B cell (primary cell): ENCODE measurements around the gene PTPN4. TPM values are rescaled to one million over a fixed set of nuclear protein-coding genes. Genes with fewer than 3 reads are reported as not detected.

Experiments used
- ATAC-seq: fragments of 200-7000 bp; cut with Tn5 transposase; one replicate; pipeline ENCODE4 v1.10.0; 2021; ENCODE audit warnings: low read depth, mild to moderate bottlenecking, moderate number of reproducible peaks, moderate library complexity
- CTCF ChIA-PET: fragments of 350-600 bp; sonication (Branson Sonifier 250); formaldehyde crosslinking; loops from one replicate; lab custom pipeline; 2021; ENCODE audit warnings: antibody characterized with exemption, inconsistent platforms; lab: Charles Lee
- POLR2A ChIA-PET: fragments of 350-600 bp; sonication (Branson Sonifier 250); formaldehyde crosslinking; loops from one replicate; lab custom pipeline; 2021; ENCODE audit warnings: antibody characterized with exemption; lab: Charles Lee
- DNase-seq: peaks from one replicate; pipeline ENCODE4 v3.0.0; 2013
- H2AFZ ChIP-seq: 2 replicates; pipeline ENCODE4 v1.6.1; 2012; ENCODE audit warnings: mild to moderate bottlenecking, low read depth, low read length; ENCODE audit not compliant: insufficient read depth, poor library complexity, severe bottlenecking
- H3K27ac ChIP-seq, 2 donors: 1 replicate in 1 of 2; 2 replicates in 1 of 2; pipeline ENCODE4 v1.5.1; 2012 to 2013; ENCODE audit warnings: low read length in 2 of 2, mild to moderate bottlenecking in 2 of 2, moderate library complexity in 1 of 2
- H3K27me3 ChIP-seq, 4 experiments: fragments of 200-600 bp in 1 of 4; sonication (generic) in 1 of 4; replicated peaks in 1 of 4; 1 replicate in 2 of 4; 2 replicates in 2 of 4; pipeline versions ENCODE4 v1.6.1 to v1.7.0; 2013 to 2016; ENCODE audit warnings: low read length in 3 of 4, mild to moderate bottlenecking in 2 of 4, mixed read lengths in 1 of 4, moderate library complexity in 1 of 4; ENCODE audit not compliant: insufficient read depth in 4 of 4, control insufficient read depth in 3 of 4; ENCODE audit errors: control extremely low read depth in 1 of 4
- H3K36me3 ChIP-seq, 2 experiments: replicated peaks in 1 of 2; 1 replicate in 1 of 2; 2 replicates in 1 of 2; pipeline versions ENCODE4 v1.6.1 to v1.7.1; 2013; ENCODE audit warnings: low read length in 1 of 2; ENCODE audit not compliant: insufficient read depth in 2 of 2, control insufficient read depth in 1 of 2; ENCODE audit errors: control extremely low read depth in 1 of 2, extremely low read depth in 1 of 2
- H3K4me1 ChIP-seq, 2 donors: fragments of 200-600 bp in 1 of 2; sonication (generic) in 1 of 2; 1 replicate in 1 of 2; 2 replicates in 1 of 2; pipeline versions ENCODE4 v1.5.1 to v1.6.1; 2013 to 2017; ENCODE audit warnings: low read length in 2 of 2; ENCODE audit not compliant: control insufficient read depth in 2 of 2, insufficient read depth in 2 of 2
- H3K4me2 ChIP-seq: replicated peaks from 2 replicates; pipeline ENCODE3; 2012; ENCODE audit warnings: mild to moderate bottlenecking, low read depth, low read length; ENCODE audit not compliant: poor library complexity, severe bottlenecking
- H3K4me3 ChIP-seq, 5 experiments: fragments of 200-600 bp in 1 of 5; sonication (generic) in 1 of 5; 1 replicate in 3 of 5; 2 replicates in 2 of 5; pipeline versions ENCODE4 v1.5.1 to v1.7.0; 2011 to 2016; ENCODE audit warnings: low read length in 4 of 5, mild to moderate bottlenecking in 4 of 5, low read depth in 2 of 5, control low read depth in 1 of 5, moderate library complexity in 1 of 5; ENCODE audit not compliant: insufficient read depth in 1 of 5; ENCODE audit errors: control extremely low read depth in 1 of 5, extremely low read depth in 1 of 5
- H3K79me2 ChIP-seq: fragments of 200-600 bp; sonication (generic); one replicate; pipeline ENCODE4 v1.6.0; 2016; ENCODE audit warnings: low read length; ENCODE audit not compliant: control insufficient read depth, insufficient read depth
- H3K9ac ChIP-seq: fragments of 200-600 bp; sonication (generic); 2 replicates; pipeline ENCODE4 v1.6.1; 2017; ENCODE audit warnings: mild to moderate bottlenecking, low read length, moderate library complexity
- H3K9me3 ChIP-seq, 3 donors: one replicate each; pipeline versions ENCODE4 v1.6.1 to v1.7.1; 2013; ENCODE audit warnings: low read length in 2 of 3; ENCODE audit not compliant: control insufficient read depth in 2 of 3, insufficient read depth in 1 of 3; ENCODE audit errors: control extremely low read depth in 1 of 3
- H4K20me1 ChIP-seq: 2 replicates; pipeline ENCODE4 v1.6.0; 2012; ENCODE audit warnings: mild to moderate bottlenecking, low read length; ENCODE audit not compliant: insufficient read depth, control insufficient read depth, poor library complexity, severe bottlenecking
- H3K27ac Mint-ChIP-seq: one replicate; pipeline ENCODE4 v1.8.0; 2021; ENCODE audit warnings: mixed read lengths
- H3K27me3 Mint-ChIP-seq: one replicate; pipeline ENCODE4 v1.8.0; 2021; ENCODE audit warnings: mixed read lengths
- H3K4me1 Mint-ChIP-seq: one replicate; pipeline ENCODE4 v1.8.0; 2021; ENCODE audit warnings: mixed read lengths
- H3K4me3 Mint-ChIP-seq: one replicate; pipeline ENCODE4 v1.8.0; 2021; ENCODE audit warnings: mixed read lengths
- H3K9me3 Mint-ChIP-seq: one replicate; pipeline ENCODE4 v1.8.0; 2022; ENCODE audit warnings: mixed read lengths; ENCODE audit not compliant: insufficient read depth
- CTCF ChIP-seq: fragments of 200-600 bp; IDR thresholded peaks from one replicate; pipeline ENCODE4 v1.8.0; 2022; ENCODE audit warnings: antibody characterized with exemption, mild to moderate bottlenecking
- EZH2 ChIP-seq: IDR thresholded peaks from 2 replicates; pipeline ENCODE4 v1.6.1; 2012; ENCODE audit warnings: borderline replicate concordance, low read depth, mild to moderate bottlenecking, moderate library complexity, low read length; ENCODE audit not compliant: insufficient read depth, poor library complexity, severe bottlenecking
- WGBS: methylation state at CpG from one replicate; pipeline ENCODE4 v1.1.5; 2013; ENCODE audit warnings: missing lambda C conversion rate; ENCODE audit not compliant: insufficient coverage; 5-methylcytosine and 5-hydroxymethylcytosine counted together
- intact Hi-C: fragments of 100-400 bp; cut with micrococcal nuclease; formaldehyde crosslinking; loops from one replicate; pipeline ENCODE4 v1.10.0; 2022
- polyA plus RNA-seq: library from polyadenylated mRNA; depleted of rRNA; stranded (reverse); fragments of >200 nt; gene quantifications from 2 replicates; pipeline ENCODE4 v1.2.3, GENCODE V29; 2012
- total RNA-seq, 2 donors: library from RNA; stranded (reverse); fragments of 120-200 nt in 1 of 2; gene quantifications; 1 replicate in 1 of 2; 2 replicates in 1 of 2; pipeline versions ENCODE4 v1.2.3 to v1.2.4, GENCODE V29; 2013 to 2022

Gene PTPN4
- total and polyA plus RNA-seq, 2 donors (not counting 1 experiment from before 2014, with no cell fraction given), result 12.6 to 54.8 TPM

GRCh38 chr2:119741868-119742267, 17.9 kb upstream of the PTPN4 start:
- WGBS, result 78% methylated on average over 2 of the region's 3 CpGs
- Histone ChIP-seq H3K4me1 (no peaks in the 10 kb centered on the region), H3K4me2 (no peak overlapping the region), H2AFZ (no peak overlapping the region), H3K27me3 (no peaks in the 10 kb centered on the region), H3K79me2 (no peaks in the 10 kb centered on the region), H3K27ac (no peak overlapping the region), H3K9me3 (no peaks in the 10 kb centered on the region), H3K9ac (no peak overlapping the region), H3K4me3 (no peak overlapping the region), H3K36me3 (no peaks in the 10 kb centered on the region), H4K20me1 (no peaks in the 10 kb centered on the region)
- TF ChIP-seq EZH2 (no peak), CTCF (no peak)
- no peak overlapping the region for H3K27ac Mint-ChIP-seq
- ATAC-seq (no peak), DNase-seq (no peak)
- H3K4me3 Mint-ChIP-seq, result no peak overlapping the region
- no peaks in the 10 kb centered on the region for H3K4me1 Mint-ChIP-seq
- peaks cover 33% of the 10 kb centered on the region for H3K27me3 Mint-ChIP-seq
- POLR2A ChIA-PET, result no interaction called here
- CTCF ChIA-PET, result interaction anchor here (0.9 kb wide), 1 partner anchor 39 kb away, joined by 3 read pairs; no protein-coding TSS in a partner anchor
- no peaks in the 10 kb centered on the region for H3K9me3 Mint-ChIP-seq
- intact Hi-C loops, result no loop called here

DNA sequence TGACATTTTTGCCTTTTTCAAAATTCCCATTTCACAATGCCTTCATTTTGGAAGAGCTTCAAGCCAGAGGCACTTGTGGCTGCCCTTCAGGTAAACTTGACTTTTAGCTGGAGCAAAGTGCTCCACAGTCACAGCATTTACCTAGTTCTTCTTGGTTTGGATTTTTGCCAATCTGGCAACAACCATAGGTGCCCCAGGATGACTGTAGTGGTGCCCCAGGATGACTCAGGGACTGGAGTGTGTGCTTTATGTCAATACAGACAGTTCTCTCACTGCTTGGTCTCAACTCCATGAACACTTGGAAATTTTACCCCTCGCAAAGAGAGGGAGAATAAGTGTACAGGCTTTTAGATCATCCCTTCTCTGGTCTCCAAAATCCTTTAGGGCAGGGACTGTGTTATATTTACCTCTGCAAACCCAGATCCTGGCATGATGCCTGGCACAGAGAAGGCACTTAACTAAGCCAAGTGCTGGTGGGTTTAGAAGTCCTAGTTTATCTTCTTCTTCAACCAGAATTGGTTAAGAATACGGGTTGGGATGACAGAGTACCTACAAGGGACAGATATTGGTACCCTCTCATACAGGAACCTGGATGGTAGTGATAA, 15.3 kb upstream of the PTPN4 start:
- H3K79me2 ChIP-seq, result no peaks in the 10 kb centered on the region
- CTCF ChIA-PET, result no interaction called here

More for the DNA sequence above, 15.3 kb upstream of the PTPN4 start:
- no peaks in the 10 kb centered on the region for H3K9me3 Mint-ChIP-seq
- no peaks in the 10 kb centered on the region for H3K4me1 ChIP-seq
- peaks cover 38% of the 10 kb centered on the region for H3K27me3 Mint-ChIP-seq
- no peak overlapping the region for H3K27ac Mint-ChIP-seq
- H3K4me3 Mint-ChIP-seq, result no peak overlapping the region
- H3K27me3 ChIP-seq, result no peaks in the 10 kb centered on the region
- TF ChIP-seq CTCF, result no peak
- no peak for TF ChIP-seq EZH2
- no peak overlapping the region for H3K9ac ChIP-seq
- WGBS, result no CpG with 5 or more reads among the region's 2 CpGs
- no peak overlapping the region for H2AFZ ChIP-seq
- POLR2A ChIA-PET, result no interaction called here
- no peaks in the 10 kb centered on the region for H3K36me3 ChIP-seq
- no peaks in the 10 kb centered on the region for H3K9me3 ChIP-seq
- ATAC-seq, result no peak
- H4K20me1 ChIP-seq, result no peaks in the 10 kb centered on the region
- H3K4me1 Mint-ChIP-seq, result no peaks in the 10 kb centered on the region
- intact Hi-C loops, result no loop called here
- H3K27ac ChIP-seq, result no peak overlapping the region
- no peak for DNase-seq
- no peak overlapping the region for H3K4me3 ChIP-seq
- no peak overlapping the region for H3K4me2 ChIP-seq
